GM23338 (cell line): ENCODE measurements around the gene SMYD3. TPM values are rescaled to one million over a fixed set of nuclear protein-coding genes. Genes with fewer than 3 reads are reported as not detected.

Experiments used
- ATAC-seq: fragments of 200-7000 bp; cut with Tn5 transposase; 3 replicates; pipeline ENCODE4 v1.9.1; 2020
- DNase-seq: peaks from one replicate; pipeline ENCODE4 v3.0.0-alpha.2; 2015; ENCODE audit warnings: low spot score
- H2AFZ ChIP-seq: fragments of 200-600 bp; sonication (generic); 2 replicates; pipeline ENCODE4 v1.8.0; 2016; ENCODE audit warnings: antibody characterized with exemption, mild to moderate bottlenecking, moderate library complexity
- H3F3A ChIP-seq: fragments of 200-600 bp; sonication (generic); replicated peaks from 2 replicates; pipeline ENCODE4 v1.8.0; 2017; ENCODE audit warnings: antibody characterized with exemption, mixed run types, low read depth
- H3K27ac ChIP-seq: fragments of 200-600 bp; sonication (generic); 2 replicates; pipeline ENCODE4 v1.6.1; 2016; ENCODE audit warnings: low read depth
- H3K27me3 ChIP-seq: fragments of 200-600 bp; sonication (generic); 2 replicates; pipeline ENCODE4 v1.8.0; 2016; ENCODE audit warnings: mild to moderate bottlenecking, mixed run types, moderate library complexity; ENCODE audit not compliant: insufficient read depth
- H3K36me3 ChIP-seq: fragments of 200-600 bp; sonication (generic); 2 replicates; pipeline ENCODE4 v1.8.0; 2016; ENCODE audit warnings: mild to moderate bottlenecking; ENCODE audit not compliant: insufficient read depth
- H3K4me1 ChIP-seq: fragments of 200-600 bp; sonication (generic); 2 replicates; pipeline ENCODE4 v1.8.0; 2016; ENCODE audit warnings: mild to moderate bottlenecking, moderate library complexity; ENCODE audit not compliant: insufficient read depth
- H3K4me2 ChIP-seq: fragments of 200-600 bp; sonication (generic); 2 replicates; pipeline ENCODE4 v1.7.1; 2017; ENCODE audit warnings: mixed run types
- H3K4me3 ChIP-seq: fragments of 200-600 bp; sonication (generic); 2 replicates; pipeline ENCODE4 v1.6.1; 2016; ENCODE audit warnings: mixed run types
- H3K79me2 ChIP-seq: fragments of 200-600 bp; sonication (generic); replicated peaks from 2 replicates; pipeline ENCODE4 v1.8.0; 2017; ENCODE audit warnings: mild to moderate bottlenecking; ENCODE audit not compliant: insufficient read depth
- H3K9me2 ChIP-seq: fragments of 200-600 bp; sonication (generic); 2 replicates; pipeline ENCODE4 v1.8.0; 2017; ENCODE audit not compliant: insufficient read depth
- H4K20me1 ChIP-seq: fragments of 200-600 bp; sonication (generic); replicated peaks from 2 replicates; pipeline ENCODE4 v1.8.0; 2017; ENCODE audit warnings: mild to moderate bottlenecking; ENCODE audit not compliant: insufficient read depth
- H3K27ac Mint-ChIP-seq: 2 replicates; pipeline ENCODE4 v1.8.0; 2020; ENCODE audit warnings: inconsistent platforms, mild to moderate bottlenecking, moderate library complexity, mixed read lengths
- H3K27me3 Mint-ChIP-seq: 3 replicates; pipeline ENCODE4 v1.8.0; 2022; ENCODE audit warnings: low read depth, mild to moderate bottlenecking, moderate library complexity, mixed read lengths, inconsistent platforms; ENCODE audit not compliant: insufficient read depth, poor library complexity
- H3K36me3 Mint-ChIP-seq: 3 replicates; pipeline ENCODE4 v1.8.0; 2021; ENCODE audit warnings: low read depth, mild to moderate bottlenecking, inconsistent platforms, moderate library complexity, mixed read lengths
- H3K4me1 Mint-ChIP-seq: 3 replicates; pipeline ENCODE4 v1.8.0; 2020; ENCODE audit warnings: mild to moderate bottlenecking, inconsistent platforms, mixed read lengths
- H3K4me3 Mint-ChIP-seq: 3 replicates; pipeline ENCODE4 v1.8.0; 2021; ENCODE audit warnings: moderate library complexity, mild to moderate bottlenecking, inconsistent platforms, mixed read lengths
- H3K9me3 Mint-ChIP-seq: 3 replicates; pipeline ENCODE4 v1.8.0; 2020; ENCODE audit warnings: moderate library complexity, mild to moderate bottlenecking, inconsistent platforms, mixed read lengths
- ETS1 ChIP-seq: IDR thresholded peaks from 2 replicates; pipeline ENCODE4 v1.6.1; 2016; ENCODE audit warnings: antibody characterized with exemption
- POLR2AphosphoS5 ChIP-seq: IDR thresholded peaks from 2 replicates; pipeline ENCODE4 v1.6.1; 2016; ENCODE audit warnings: antibody characterized with exemption, low read depth
- STAT1 ChIP-seq: IDR thresholded peaks from one replicate; pipeline ENCODE4 v1.6.1; 2016; ENCODE audit warnings: antibody characterized with exemption; ENCODE audit not compliant: unreplicated experiment
- ZNF462 ChIP-seq: fragments of 250-450 bp; sonication (Bioruptor Pico); IDR thresholded peaks from 2 replicates; pipeline ENCODE4 v1.5.0; 2020; ENCODE audit warnings: mild to moderate bottlenecking, moderate library complexity
- polyA plus RNA-seq: library from polyadenylated mRNA; unstranded; fragments of >200 nt; fragmentation: Nextera tagmentation; extraction: Ambion mirVana; gene quantifications from 2 replicates; pipeline ENCODE4 v1.2.1, GENCODE V29; 2016
- total RNA-seq: library from RNA; depleted of rRNA; stranded (reverse); fragments of >200 nt; shearing (Covaris generic); gene quantifications from 2 replicates; pipeline ENCODE4 v1.2.3, GENCODE V29; 2014
- TF ChIP-seq, protein P1 (sequence below): IDR thresholded peaks from one replicate; pipeline ENCODE4 v1.6.1; 2018; ENCODE audit warnings: antibody characterized with exemption; ENCODE audit not compliant: unreplicated experiment
- TF ChIP-seq, protein P2 (sequence below), 2 experiments: fragments of 200-600 bp in 1 of 2; sonication (generic) in 1 of 2; conservative IDR thresholded peaks; 2 replicates each; pipeline versions ENCODE4 v1.5.1 to v1.6.1; 2016 to 2017; ENCODE audit warnings: antibody characterized with exemption in 2 of 2, low read depth in 2 of 2, mild to moderate bottlenecking in 2 of 2, moderate library complexity in 1 of 2

Gene SMYD3
- total and polyA plus RNA-seq, 2 experiments from 2014 or later = 31.8 to 34.4 TPM

- H3K9me3 Mint-ChIP-seq = peaks cover 6% of the 10 kb centered on the region; the same call in 2 of the 3 replicates
- no peaks in the 10 kb centered on the region for H3K27me3 ChIP-seq
- no peak overlapping the region for H3K27ac Mint-ChIP-seq
- no peak overlapping the region for H3K4me2 ChIP-seq
- peaks cover 7% of the 10 kb centered on the region; the same call in 2 of the 3 replicates for H3K36me3 Mint-ChIP-seq
- no peaks in the 10 kb centered on the region for H3K36me3 ChIP-seq
- H3K9me2 ChIP-seq = no peaks in the 10 kb centered on the region
- H3K27ac ChIP-seq = no peak overlapping the region
- DNase-seq (no peak), ATAC-seq (no peak)
- H2AFZ ChIP-seq = no peak overlapping the region
- peaks cover 15% of the 10 kb centered on the region; the same call in 2 of the 3 replicates for H3K4me1 Mint-ChIP-seq
- peaks cover 2% of the 10 kb centered on the region for H3K27me3 Mint-ChIP-seq
- no peaks in the 10 kb centered on the region for H3F3A ChIP-seq
- H3K4me3 ChIP-seq = no peak overlapping the region
- TF ChIP-seq, protein P1, sequence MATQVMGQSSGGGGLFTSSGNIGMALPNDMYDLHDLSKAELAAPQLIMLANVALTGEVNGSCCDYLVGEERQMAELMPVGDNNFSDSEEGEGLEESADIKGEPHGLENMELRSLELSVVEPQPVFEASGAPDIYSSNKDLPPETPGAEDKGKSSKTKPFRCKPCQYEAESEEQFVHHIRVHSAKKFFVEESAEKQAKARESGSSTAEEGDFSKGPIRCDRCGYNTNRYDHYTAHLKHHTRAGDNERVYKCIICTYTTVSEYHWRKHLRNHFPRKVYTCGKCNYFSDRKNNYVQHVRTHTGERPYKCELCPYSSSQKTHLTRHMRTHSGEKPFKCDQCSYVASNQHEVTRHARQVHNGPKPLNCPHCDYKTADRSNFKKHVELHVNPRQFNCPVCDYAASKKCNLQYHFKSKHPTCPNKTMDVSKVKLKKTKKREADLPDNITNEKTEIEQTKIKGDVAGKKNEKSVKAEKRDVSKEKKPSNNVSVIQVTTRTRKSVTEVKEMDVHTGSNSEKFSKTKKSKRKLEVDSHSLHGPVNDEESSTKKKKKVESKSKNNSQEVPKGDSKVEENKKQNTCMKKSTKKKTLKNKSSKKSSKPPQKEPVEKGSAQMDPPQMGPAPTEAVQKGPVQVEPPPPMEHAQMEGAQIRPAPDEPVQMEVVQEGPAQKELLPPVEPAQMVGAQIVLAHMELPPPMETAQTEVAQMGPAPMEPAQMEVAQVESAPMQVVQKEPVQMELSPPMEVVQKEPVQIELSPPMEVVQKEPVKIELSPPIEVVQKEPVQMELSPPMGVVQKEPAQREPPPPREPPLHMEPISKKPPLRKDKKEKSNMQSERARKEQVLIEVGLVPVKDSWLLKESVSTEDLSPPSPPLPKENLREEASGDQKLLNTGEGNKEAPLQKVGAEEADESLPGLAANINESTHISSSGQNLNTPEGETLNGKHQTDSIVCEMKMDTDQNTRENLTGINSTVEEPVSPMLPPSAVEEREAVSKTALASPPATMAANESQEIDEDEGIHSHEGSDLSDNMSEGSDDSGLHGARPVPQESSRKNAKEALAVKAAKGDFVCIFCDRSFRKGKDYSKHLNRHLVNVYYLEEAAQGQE = no peak
- TF ChIP-seq STAT1 = no peak
- no peak for TF ChIP-seq POLR2AphosphoS5
- no peak for TF ChIP-seq ETS1
- TF ChIP-seq ZNF462 = no peak
- TF ChIP-seq, protein P2, sequence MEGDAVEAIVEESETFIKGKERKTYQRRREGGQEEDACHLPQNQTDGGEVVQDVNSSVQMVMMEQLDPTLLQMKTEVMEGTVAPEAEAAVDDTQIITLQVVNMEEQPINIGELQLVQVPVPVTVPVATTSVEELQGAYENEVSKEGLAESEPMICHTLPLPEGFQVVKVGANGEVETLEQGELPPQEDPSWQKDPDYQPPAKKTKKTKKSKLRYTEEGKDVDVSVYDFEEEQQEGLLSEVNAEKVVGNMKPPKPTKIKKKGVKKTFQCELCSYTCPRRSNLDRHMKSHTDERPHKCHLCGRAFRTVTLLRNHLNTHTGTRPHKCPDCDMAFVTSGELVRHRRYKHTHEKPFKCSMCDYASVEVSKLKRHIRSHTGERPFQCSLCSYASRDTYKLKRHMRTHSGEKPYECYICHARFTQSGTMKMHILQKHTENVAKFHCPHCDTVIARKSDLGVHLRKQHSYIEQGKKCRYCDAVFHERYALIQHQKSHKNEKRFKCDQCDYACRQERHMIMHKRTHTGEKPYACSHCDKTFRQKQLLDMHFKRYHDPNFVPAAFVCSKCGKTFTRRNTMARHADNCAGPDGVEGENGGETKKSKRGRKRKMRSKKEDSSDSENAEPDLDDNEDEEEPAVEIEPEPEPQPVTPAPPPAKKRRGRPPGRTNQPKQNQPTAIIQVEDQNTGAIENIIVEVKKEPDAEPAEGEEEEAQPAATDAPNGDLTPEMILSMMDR (conservative IDR thresholded peaks at IDR 0.05; ENCODE audit: low read depth in 2 of 2) = no peak
- H4K20me1 ChIP-seq = no peaks in the 10 kb centered on the region
- peaks cover 6% of the 10 kb centered on the region for H3K4me1 ChIP-seq
- H3K4me3 Mint-ChIP-seq = no peak overlapping the region
- no peaks in the 10 kb centered on the region for H3K79me2 ChIP-seq
These were observed 292.2 kb downstream of the SMYD3 start for GRCh38 chr1:246214708-246215509.
